Natural killer cell (primary cell): Measurements from ENCODE around the gene SOCS4. TPM values are rescaled to one million over a fixed set of nuclear protein-coding genes. Genes with fewer than 3 reads are reported as not detected.

Experiments used
- ATAC-seq, 3 donors: fragments of 150-1000 bp in 2 of 3; fragments of 200-7000 bp in 1 of 3; cut with Tn5 transposase; 1 replicate in 1 of 3; 2 replicates in 2 of 3; pipeline ENCODE4 v1.10.0; 2021; ENCODE audit warnings: mild to moderate bottlenecking in 2 of 3, moderate library complexity in 2 of 3
- DNase-seq, 2 donors: peaks; one replicate each; pipeline versions ENCODE4 v3.0.0 to v3.0.0-alpha.2; 2013 to 2021; ENCODE audit warnings: mixed read lengths in 1 of 2
- H3K27ac ChIP-seq: one replicate; pipeline ENCODE4 v1.5.1; 2013; ENCODE audit warnings: mild to moderate bottlenecking, low read length
- H3K27me3 ChIP-seq: one replicate; pipeline ENCODE4 v1.6.1; 2013; ENCODE audit warnings: low read length; ENCODE audit not compliant: control insufficient read depth, insufficient read depth
- H3K36me3 ChIP-seq: one replicate; pipeline ENCODE4 v1.6.1; 2013; ENCODE audit warnings: low read length; ENCODE audit not compliant: control insufficient read depth, insufficient read depth
- H3K4me1 ChIP-seq: one replicate; pipeline ENCODE4 v1.6.1; 2013; ENCODE audit warnings: low read length; ENCODE audit not compliant: control insufficient read depth, insufficient read depth
- H3K4me3 ChIP-seq: one replicate; pipeline ENCODE4 v1.5.1; 2013; ENCODE audit warnings: low read length
- H3K9me3 ChIP-seq: one replicate; pipeline ENCODE4 v1.6.1; 2013; ENCODE audit warnings: low read length; ENCODE audit not compliant: control insufficient read depth, insufficient read depth
- H3K27ac Mint-ChIP-seq, 2 donors: one replicate each; pipeline ENCODE4 v1.8.0; 2022; ENCODE audit warnings: mild to moderate bottlenecking in 2 of 2, mixed read lengths in 2 of 2, moderate library complexity in 1 of 2
- H3K27me3 Mint-ChIP-seq, 2 donors: one replicate each; pipeline ENCODE4 v1.8.0; 2022; ENCODE audit warnings: low read depth in 2 of 2, mixed read lengths in 2 of 2
- H3K36me3 Mint-ChIP-seq: one replicate; pipeline ENCODE4 v1.8.0; 2022; ENCODE audit warnings: mixed read lengths
- H3K4me1 Mint-ChIP-seq, 2 donors: one replicate each; pipeline ENCODE4 v1.8.0; 2022; ENCODE audit warnings: mixed read lengths in 2 of 2
- H3K4me3 Mint-ChIP-seq: one replicate; pipeline ENCODE4 v1.8.0; 2022; ENCODE audit warnings: mild to moderate bottlenecking, moderate library complexity, mixed read lengths
- H3K9me3 Mint-ChIP-seq, 2 donors: one replicate each; pipeline ENCODE4 v1.8.0; 2022; ENCODE audit warnings: mixed read lengths in 2 of 2
- CTCF ChIP-seq: fragments of 200-600 bp; IDR thresholded peaks from one replicate; pipeline ENCODE4 v1.8.0; 2022; ENCODE audit warnings: antibody characterized with exemption
- WGBS: methylation state at CpG from one replicate; pipeline ENCODE4 v1.1.7; 2013; ENCODE audit warnings: missing lambda C conversion rate; ENCODE audit not compliant: insufficient coverage; 5-methylcytosine and 5-hydroxymethylcytosine counted together
- intact Hi-C: fragments of 100-400 bp; cut with micrococcal nuclease; formaldehyde crosslinking; loops from one replicate; pipeline ENCODE4 v1.14.2; 2022
- total RNA-seq, 4 donors: library from RNA; stranded (reverse); fragments of 120-200 nt in 1 of 4; gene quantifications; one replicate each; pipeline versions ENCODE4 v1.2.3 to v1.2.4, GENCODE V29; 2013 to 2022

Gene SOCS4
- total RNA-seq, 3 donors from 2014 or later (not counting 1 experiment from before 2014, with no cell fraction given), result 17.6 to 21.9 (median 21.9) TPM

DNA sequence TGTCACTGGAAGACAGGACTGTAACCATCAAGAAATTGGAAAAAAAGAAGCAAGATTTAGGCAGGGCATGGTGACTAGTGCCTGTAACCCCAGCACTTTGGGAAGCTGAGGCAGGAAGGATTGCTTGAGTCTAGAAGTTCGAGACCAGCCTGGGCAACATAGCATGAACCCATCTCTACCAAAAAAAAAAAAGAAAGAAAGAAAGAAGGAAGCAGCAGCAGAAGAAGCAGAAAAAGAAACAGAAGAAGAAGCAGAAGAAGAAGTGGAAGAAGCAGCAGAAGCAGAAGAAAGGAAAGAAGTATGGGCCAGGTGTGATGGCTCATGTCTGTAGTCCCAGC lies 71.5 kb downstream of the SOCS4 start:
- peaks cover 28 to 33% of the 10 kb centered on the region in 2 donors for H3K4me1 Mint-ChIP-seq
- peaks cover 0 to 3% of the 10 kb centered on the region in 2 donors for H3K9me3 Mint-ChIP-seq
- intact Hi-C loops, result no loop called here

More for the DNA sequence above, 71.5 kb downstream of the SOCS4 start:
- Mint-ChIP-seq H3K36me3 (no peaks in the 10 kb centered on the region), H3K4me3 (peak overlapping the region; percentile 41), H3K27ac (peak overlapping the region; percentile 85 to 89), H3K27me3 (no peaks in the 10 kb centered on the region)
- Histone ChIP-seq H3K9me3 (no peaks in the 10 kb centered on the region), H3K27me3 (no peaks in the 10 kb centered on the region), H3K36me3 (no peaks in the 10 kb centered on the region), H3K4me3 (no peak overlapping the region), H3K27ac (peak overlapping the region; percentile 1), H3K4me1 (peaks cover 35% of the 10 kb centered on the region)
- 83% methylated on average over 1 of the region's 1 CpG for WGBS
- ATAC-seq (no peak), DNase-seq (no peak)
- TF ChIP-seq CTCF, result no peak

Other genes with a start within 250 kb of the SOCS4 start
- 10 to 100 TPM; 51.7 to 71.5 (median 52.6) TPM for gene GCH1, start 124.4 kb upstream of the SOCS4 start, total RNA-seq
- 1 to 10 TPM; 4.5 to 5.4 (median 5.3) TPM for gene WDHD1, start 137 bp upstream of the SOCS4 start, total RNA-seq
- gene MAPK1IP1L, start 24.4 kb downstream of the SOCS4 start, total RNA-seq, result 100 to 1,000 TPM; 119 to 140 (median 127) TPM
- 10 to 100 TPM; 10.8 to 35.7 (median 17.1) TPM for gene LGALS3, start 102.0 kb downstream of the SOCS4 start, total RNA-seq
- gene DLGAP5, start 164.3 kb downstream of the SOCS4 start, total RNA-seq, result 1 to 10 TPM in 1 of 3 donors, under 1 TPM in 2; 0.15 to 1.9 (median 0.54) TPM
- 10 to 100 TPM; 34.7 to 39.3 (median 36.6) TPM for gene FBXO34, start 244.2 kb downstream of the SOCS4 start, total RNA-seq